Fibroblast of skin of back (primary cell): ENCODE results near the gene EYA2. TPM values are rescaled to one million over a fixed set of nuclear protein-coding genes. Genes with fewer than 3 reads are reported as not detected.
"Not testable (repeated sequence)": the region's sequence is repeated elsewhere in the genome, so short reads cannot be mapped to it uniquely, and the experiment has no call there.

Experiments used
- DNase-seq: peaks from one replicate; pipeline ENCODE4 v3.0.0-alpha.2; 2013
- polyA plus RNA-seq, 2 experiments: library from polyadenylated mRNA; unstranded; fragments of 120-200 nt; gene quantifications; one replicate each; pipeline ENCODE4 v1.2.1, GENCODE V29; 2013; ENCODE audit not compliant: insufficient read length in 2 of 2

Gene EYA2, protein sequence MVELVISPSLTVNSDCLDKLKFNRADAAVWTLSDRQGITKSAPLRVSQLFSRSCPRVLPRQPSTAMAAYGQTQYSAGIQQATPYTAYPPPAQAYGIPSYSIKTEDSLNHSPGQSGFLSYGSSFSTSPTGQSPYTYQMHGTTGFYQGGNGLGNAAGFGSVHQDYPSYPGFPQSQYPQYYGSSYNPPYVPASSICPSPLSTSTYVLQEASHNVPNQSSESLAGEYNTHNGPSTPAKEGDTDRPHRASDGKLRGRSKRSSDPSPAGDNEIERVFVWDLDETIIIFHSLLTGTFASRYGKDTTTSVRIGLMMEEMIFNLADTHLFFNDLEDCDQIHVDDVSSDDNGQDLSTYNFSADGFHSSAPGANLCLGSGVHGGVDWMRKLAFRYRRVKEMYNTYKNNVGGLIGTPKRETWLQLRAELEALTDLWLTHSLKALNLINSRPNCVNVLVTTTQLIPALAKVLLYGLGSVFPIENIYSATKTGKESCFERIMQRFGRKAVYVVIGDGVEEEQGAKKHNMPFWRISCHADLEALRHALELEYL
- 1.6 TPM for polyA plus RNA-seq (2013, experiment 1 of 2; ENCODE audit: insufficient read length)
- 0.78 TPM for polyA plus RNA-seq (2013, experiment 2 of 2; ENCODE audit: insufficient read length)

DNA sequence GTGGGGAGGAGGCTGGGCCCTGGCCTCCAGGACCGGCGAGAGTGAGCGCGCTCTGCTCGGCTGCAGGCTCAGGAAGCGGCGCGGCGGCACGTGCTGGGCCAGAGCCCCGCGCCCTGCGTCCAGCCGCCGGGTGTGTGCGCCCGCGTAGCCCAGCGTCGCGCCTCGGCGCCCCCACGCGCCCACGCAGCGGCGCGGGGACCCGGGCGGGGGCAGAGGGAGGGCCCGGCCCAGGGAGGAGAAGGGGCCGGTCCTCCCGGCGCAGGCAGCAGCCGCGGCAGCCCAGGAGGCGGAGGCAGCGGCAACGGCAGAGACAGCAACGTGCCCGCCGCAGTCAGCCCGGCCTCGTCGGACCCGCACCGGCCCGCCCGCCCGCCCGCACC is at the start of gene EYA2:
Gene EYA2 (plus strand): TSS at position 265 of the 380 bp plus-strand sequence. CDS start 95,168 bp downstream, outside the sequence.
- peak; percentile 18 for DNase-seq

DNA sequence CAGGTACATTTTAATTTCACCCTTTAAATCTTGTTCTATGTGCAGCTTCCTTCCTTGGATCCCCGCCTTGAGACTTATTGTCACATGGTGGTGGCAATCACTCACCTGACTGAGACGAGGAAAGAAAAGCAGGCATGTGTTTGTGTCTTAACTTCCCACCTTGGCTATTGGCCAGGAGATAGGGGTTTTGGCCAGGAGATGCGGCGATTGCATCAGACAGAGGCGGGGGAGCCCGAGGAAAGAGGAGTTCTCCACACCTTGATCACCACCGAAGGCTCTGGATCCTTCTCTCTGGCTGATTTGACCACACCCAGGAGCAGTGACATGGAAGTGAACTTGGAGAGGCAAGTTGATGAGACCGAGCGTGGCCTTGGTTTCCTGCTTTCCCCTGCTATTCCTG is 49.7 kb upstream of the EYA2 start:
- no peak for DNase-seq

DNA sequence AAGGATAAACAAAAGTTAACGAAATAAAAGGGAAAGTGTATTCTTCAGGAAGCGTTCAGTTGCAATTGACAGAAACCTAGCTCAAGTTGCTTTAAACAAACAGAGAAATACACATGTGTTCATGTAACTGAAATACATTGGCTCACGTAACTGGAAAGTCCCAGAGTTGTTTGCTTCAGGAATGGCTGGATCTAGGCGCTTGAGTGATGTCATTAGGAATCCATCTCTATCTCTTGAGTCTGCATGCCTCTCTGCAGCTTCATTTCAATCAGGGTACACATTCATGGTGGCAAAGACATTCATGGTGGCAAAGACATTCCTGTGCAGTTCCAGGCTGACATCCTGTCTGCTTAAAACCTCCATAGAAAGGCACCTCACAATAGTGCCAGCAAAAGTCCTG is 45.4 kb upstream of the EYA2 start:
- DNase-seq = no peak

DNA sequence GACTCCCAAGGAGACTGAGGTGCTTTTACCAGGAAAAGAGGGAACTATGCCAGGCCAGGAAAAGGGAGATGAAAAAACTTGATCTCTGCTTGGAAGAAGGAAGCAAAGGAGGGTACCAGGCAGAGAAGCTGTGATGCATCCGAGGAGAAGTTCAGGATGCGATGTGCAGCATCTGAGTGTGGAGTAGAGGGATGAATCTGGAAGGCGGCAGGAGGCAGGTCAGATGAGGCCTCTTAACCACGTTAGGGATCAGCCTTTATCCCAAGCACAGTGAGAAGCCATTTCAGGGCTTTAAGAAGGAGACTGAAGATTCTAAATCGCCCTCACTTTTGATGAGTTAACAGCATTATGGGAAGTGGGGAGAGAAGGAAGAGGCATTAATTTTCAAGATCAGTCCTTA is 44.9 kb upstream of the EYA2 start:
- DNase-seq = no peak

DNA sequence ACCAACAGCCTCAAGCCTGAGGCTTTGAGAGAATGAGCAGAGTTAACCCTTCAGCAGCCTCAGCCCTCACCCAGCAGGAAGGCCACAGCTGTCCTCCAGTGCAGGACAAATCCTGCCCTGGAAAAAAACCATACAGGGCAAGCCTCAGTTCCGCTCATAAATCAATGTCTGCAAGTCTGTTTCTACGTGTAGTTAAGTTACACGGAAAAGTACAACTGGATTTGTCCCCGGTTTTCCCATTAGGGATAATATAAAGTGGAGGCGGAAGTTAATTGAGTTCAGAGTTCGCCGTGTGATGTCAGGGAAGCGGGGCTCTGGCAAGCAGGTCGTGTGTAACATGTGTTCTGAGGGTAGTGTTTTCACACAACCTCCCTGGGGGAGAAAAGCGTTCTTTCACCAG is 44.2 kb upstream of the EYA2 start:
- DNase-seq = no peak

DNA sequence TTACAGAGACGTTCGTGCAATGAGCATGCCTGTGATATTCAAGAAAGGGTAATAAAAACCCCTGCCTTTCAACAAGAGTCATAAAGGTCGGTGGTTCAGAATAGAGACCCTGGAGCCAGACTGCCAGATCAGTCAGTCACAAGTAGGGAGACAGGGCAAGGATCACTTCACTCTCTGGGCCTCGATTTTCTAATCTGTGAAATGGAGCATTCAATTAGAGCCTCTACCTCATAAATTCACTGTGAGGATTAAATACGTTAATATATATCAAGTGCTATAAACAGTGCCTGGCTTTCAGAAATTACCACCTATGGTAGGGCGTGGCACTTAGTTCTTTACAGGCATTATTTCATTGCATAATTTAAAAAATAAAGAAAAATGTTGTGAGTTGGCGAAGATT is 43.7 kb upstream of the EYA2 start:
- DNase-seq = no peak

DNA sequence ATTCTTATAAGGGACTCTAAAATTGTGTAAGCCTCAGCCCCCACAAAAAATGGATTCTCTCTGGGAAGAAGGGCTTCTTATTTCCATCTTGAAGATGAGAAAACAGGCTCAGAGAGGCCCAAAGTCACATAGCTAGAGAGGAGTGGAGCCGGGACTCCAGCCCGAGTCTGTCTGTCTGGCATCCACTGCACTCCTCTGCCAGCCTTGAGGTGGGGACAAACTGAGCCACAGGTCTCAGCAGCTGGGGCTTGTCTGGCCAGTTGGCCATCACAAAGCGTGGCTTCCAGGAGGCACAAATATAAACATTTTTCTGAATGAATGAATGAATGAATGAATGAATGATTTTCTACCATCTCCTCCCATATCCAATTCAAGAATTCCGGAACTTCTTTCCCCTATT is 42.9 kb upstream of the EYA2 start:
- no peak for DNase-seq

DNA sequence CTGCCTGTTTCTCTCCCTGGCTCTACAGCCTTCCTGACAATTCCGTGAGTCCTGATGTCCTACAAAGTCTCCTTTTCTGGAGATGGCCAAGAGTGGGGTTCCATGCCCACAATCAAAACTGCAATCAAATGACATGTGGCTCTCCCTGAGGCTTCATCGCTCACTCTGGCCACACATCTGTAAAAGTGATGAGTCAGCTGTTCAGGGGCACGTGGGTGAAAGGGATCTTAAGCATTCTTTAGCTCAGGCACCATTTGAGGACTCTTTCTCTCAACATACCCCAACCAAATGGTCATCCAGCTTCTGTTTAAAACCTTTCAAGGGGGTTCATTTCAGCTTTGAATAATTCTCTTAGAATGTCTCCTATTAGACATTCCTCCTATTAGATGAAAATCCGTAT is 42.3 kb upstream of the EYA2 start:
- no peak for DNase-seq

DNA sequence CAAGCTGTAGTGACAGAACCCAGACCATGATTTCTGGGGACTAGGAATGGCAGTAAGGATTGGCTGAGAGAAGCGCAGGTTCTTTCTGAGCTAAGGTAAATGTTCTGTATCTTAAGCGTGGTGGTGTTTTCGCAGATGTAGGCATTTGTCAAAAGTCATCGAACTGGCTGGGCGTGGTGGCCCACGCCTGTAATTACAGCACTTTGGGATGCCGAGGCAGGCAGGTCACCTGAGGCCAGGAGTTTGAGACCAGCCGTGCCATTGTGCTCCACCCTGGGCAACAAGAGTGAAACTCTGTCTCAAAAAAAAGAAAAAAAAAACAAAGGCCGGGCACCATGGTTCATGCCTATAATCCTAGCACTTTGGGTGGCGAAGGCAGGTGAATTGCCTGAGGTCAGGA is 40.7 kb upstream of the EYA2 start:
- DNase-seq = no peak

DNA sequence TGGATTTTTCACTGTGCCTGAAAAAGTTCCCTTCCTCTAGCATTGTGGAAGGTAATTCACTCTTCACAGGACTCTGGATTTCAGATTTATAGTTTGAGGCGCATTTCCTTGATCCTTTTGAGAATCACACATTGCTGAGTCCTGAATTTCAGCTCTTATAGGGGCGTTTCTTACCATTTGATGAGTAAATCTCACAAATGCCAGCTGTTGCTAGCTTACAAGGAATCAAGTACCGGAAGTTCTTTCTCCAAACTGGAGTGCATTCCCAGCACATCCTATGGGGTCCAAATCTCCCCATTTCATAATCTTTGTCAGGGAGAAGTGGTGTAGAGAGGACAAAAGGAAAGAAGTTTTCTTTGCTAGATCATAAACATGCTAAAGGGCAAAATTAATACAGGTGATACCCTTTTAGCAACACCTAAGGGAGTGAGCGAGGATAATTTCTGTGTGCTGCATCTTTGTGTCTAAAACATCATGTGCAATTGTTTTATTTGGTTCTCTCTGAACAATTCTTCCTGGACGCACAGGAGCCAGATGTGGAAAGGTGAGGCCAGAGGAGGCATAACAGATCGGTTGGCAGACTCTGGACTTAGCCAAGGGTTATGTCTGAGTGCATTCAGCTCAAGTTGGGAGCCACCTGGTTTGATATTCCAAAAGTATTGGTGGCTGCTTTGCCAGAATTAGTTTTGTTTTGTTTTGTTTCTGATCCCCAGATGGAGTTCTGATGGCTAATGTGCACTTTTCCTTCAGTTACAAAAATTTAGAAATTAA is 37.4 kb upstream of the EYA2 start:
- DNase-seq = no peak

DNA sequence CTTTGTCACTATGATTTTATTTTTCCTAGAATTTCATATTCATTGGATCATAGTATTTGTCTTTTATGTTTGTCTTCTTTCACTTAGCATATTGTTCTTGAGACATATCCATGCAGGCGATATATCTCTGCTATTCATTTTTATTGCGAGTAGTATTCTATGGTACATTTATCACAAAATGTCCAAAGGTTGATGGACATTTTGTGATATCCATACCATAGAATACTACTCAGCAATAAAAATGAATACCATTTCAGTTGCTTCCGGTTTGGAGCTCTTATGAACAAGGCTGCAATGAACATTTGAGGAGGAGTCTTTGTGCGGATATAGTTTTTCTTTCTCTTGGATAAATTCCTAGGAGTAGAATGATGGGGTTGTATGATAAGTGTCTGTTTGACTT is 28.8 kb upstream of the EYA2 start:
- no peak for DNase-seq

DNA sequence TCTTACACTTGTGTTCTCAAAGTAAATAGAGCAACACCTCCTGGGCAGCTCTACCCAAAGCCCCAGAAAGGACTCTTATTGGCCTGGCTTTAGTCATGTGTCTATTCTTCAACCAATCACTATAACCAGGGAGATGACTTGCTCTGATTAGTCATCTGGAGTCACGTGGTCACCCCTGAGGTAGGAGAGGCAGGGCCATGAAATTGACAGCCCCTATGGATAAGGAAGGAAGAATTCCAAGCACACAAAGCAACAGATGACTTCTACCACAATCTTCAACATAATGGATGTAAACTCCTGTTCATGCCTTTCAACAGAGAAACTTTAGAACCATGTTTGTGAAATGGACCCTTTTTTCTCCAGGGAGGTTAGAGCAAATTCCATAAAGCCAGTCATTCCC is 24.6 kb upstream of the EYA2 start:
- DNase-seq = peak; percentile 35

DNA sequence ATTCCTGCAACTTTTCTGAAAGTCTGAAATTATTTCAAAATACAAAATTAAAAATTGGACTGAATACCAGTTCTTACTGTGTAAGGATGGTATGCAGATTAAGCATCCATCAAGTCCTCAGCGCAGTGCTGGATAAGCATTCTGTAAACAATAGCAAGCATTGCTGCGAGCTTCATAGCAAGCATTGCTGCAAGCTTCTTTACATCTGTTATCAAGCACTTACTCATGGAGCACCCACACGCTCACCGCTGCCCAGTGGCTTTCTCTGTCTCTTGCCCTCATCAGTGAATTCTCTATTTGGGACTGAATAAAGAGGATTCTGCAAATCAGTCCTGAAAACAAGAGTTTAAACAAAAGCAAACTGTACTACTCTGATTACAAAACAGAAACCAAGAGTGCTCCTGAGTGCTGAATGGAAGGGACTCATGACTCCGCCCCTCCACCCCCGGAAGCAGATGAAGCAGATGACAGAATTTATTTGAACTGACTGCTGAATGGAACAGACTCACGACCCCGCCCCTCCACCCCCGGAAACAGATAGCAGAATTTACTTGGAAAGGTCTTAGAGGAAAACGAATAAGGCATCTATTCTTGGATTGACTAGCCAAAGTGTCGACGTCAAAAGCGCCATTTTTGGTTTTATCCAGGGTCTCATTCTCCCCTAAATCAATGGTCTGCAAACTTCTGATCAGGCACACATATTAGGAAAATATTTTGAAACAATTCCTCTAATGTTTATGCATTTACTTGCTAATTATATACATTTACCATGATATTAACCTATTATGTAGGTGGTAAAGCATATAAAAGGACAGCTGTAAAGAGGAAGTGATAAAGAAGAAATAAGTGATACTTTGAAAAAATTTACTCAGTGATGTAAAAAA is 22.1 kb upstream of the EYA2 start:
- no peak for DNase-seq

DNA sequence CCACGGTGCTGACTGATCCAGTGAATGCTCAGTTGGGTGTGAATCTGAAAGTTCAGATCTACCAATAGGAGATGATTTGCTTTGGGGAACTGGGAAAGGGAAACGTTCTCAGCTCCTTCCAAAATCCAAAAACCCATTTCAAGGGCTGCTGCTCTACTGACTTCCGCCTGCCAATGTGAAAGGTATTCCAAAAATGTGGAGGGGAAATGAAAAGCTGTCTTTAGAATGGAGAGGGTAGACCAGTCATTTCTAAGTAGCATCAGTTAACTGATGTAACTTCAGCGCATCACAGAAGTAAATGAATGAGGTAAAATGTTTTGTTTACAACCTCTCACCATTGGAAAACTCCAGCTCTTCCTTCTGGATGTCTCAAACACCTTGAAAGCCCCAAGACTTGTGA is 19.6 kb upstream of the EYA2 start:
- peak; percentile 32 for DNase-seq

DNA sequence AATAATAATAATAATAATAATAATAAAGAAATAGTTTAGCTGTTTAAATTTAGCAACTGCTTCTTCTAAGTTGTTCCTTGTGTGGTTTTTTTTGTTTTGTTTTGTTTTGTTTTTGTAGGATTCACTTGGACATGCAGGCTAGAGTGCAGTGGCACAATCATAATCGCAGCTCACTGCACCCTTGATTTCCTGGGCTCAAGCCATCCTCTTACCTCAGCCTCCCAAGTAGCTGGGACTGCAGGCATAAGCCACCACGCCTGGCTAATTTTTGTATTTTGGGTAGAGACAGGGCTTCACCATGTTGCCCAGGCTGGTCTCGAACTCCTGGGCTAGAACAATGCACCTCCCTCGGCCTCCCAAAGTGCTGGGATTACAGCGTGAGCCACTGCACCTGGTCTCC is 15.3 kb upstream of the EYA2 start:
- no peak for DNase-seq

DNA sequence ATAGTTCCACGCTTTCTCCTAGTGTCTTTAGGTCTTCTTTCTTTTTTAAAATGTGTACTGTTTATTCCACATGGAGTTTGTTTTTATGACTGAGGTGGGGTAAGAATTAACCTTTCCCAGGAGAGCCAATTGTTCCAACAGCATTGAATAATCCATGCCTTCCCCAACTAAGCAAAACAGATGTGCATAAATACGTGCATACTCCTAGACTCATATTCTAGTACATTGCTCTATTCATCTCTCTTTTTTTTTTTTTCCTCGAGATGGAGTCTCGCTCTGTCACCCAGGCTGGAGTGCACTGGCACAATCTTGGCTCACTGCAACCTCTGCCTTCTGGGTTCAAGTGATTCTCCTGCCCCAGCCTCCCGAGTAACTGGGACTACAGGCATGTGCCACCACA is 14.7 kb upstream of the EYA2 start:
- DNase-seq = not testable (repeated sequence)

DNA sequence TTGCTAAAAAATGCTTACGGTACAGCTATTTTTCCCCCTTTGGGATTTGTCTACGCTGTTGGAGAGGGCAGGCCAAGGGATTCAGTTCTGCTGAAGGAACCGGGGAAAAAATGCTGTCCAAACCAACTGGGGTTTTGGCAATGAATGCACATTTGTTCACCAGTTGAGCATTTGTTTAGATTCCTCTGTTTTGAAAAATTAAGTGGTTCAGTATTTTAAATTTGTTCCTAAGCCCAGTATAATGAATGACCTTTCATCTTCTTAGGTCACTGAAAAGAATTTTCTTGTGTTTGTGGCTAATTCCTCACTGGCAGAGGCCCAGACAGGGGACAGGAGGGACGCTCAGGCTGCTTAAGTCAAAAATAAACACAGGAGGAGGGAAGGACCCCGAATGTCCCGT is 10.8 kb upstream of the EYA2 start:
- no peak for DNase-seq

DNA sequence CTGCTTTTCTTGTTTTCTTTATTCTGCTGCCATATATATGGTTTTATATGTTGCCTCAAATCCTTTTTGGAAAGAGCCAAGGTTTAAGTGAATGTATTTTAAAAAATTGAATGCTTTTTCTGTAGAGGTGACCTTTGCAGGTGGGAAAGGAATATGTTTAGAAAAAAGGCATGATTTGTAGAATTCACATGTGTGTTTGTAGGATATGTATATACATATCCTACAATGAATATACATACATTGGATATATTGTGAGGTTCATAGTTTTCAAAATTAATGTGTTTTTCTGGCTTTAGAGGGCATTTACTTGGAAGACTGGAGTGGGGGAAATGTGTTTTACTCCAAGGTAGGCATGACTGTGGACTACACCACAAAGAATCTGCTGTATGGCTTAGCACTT is 4.0 kb upstream of the EYA2 start:
- DNase-seq = no peak

DNA sequence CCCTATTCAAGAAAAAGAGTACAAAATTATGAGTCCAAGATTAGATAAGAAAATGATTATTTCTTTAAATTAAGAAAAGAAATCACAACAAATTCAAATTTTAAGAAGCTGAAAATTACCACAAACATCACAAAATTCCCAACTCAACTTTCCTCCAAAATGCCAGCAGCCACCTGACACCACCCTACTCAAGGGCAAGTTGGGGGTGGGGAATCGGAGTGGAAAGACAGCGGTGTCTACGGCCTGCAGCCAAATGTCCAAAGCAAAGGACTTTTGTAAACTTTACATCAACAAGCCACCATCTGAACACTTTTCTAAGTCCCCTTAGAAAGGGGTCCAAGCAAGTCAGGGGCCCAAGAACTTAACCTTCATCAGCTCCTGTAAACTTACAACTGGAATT is 1.6 kb upstream of the EYA2 start:
- DNase-seq = no peak

DNA sequence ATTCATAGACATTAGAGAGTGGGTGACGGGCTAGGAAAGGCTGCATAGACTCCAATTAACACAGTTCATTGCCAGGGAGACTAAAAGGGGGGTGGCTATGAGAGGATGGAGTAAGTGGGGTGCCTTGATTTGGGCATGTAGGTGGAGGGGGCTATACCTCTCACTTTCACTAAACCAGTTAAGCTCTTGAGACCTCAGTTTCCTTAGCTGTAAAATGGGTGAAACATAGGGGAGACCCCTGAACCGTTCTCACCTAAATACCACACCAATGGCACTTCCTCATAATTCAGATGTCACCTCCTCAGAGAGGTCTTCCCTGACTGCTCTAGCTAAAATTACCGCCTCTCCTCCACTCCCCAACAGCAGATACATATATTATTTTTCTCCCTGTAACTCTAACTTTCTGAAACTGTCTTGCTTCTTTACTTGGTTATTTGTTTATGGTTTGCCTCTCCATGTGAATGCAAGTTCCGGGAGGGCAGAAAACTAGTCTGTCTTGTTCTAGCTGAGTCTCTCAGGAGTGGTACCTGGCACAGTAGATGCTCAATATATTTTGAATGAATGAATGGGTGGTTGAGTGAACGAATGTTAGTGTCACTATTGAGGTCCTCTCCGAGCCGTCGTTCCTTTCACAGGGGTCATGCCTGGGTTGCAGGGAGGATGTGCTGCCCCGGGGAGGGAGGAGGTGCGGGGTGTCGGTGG is 615 bp upstream of the EYA2 start:
- no peak for DNase-seq

DNA sequence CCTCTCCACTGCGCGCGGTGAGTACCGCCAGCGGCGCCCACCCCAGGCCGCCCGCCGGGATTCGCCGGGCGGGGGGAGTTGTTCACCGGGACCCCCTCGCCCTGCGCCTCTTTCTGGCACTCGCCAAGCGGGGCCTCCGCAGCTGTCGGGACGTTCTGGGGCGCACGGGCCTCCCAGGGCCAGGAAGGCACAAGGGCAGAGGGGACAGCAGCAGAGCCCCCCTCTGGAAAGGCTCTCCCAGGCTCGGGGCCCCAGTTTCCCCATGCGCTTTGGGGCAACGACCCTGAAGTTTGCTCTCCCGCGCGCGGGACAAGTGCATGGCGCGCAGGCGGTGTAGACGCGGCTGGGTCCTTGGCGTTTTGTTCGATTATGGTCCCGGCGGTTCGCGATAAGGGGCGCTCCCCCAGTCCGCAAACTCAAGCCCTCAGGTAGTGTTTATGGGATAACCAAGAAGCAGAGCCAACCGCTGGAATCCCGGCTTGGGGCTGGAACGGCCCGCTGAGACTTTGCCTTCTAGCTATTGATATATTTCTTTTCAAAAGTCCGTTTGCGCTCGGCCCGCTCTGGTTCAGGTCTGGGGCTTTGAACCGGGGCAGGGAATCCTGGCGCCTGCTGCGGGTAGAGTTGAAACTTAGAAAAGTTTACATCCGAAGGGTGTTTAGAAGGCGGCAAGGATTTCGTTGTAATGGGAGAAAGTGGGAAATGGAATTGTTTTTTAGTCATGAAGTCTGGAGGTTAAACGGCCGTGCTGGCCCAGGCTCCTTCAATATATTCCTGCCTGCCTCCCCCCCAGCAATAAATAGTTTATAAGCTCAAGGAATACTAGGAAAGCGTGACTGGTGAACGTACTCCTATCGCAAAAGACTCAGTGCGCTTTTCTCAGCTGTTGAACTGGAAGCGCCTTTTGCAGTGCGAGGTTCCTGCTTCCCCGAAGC is 595 bp downstream of the EYA2 start:
- peak; percentile 22 for DNase-seq
